Measurements from ENCODE around the gene TUBB3. TPM values are rescaled to one million over a fixed set of nuclear protein-coding genes. Genes with fewer than 3 reads are reported as not detected.

TUBB3 gene
- total and polyA plus RNA-seq, 2 donors (not counting 1 experiment from before 2014, with no cell fraction given): 0.34 to 4.4 TPM

DNA sequence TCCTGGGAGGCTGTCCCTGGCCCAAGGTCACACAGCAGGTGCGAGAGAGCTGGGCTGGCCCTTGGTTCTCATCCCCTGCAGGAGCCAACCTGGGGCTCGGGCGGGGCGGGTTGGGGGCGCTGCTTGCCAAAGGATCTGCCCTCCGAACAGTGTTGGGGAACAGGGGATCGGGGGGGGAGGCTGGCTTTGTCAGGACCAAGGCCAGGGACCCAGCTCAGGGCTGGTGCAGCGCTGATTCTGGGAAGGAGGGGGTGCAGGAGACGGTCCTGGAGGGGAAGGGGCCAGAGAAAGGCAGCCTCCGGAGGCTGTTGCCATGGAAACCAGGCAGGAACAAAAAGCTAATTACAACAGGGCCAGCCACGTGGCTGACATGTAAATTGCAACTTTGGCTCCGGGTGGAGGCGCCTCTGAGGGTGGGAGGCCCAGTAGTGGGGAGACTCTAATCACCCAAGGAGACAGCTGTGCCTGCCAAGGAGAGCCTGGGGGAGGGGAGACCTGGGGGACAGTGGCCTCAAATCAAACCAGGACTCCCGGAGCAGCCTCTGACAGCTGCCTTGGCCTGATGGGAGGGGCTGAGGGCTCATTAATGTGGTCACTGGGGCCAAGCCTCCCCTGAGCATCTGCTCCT is 1.3 kb downstream of the TUBB3 start:
- DNase-seq (peak; percentile 68), ATAC-seq (ENCODE audit: low read depth) (peak; percentile 19)
- Histone ChIP-seq H3K36me3 (replicated peaks in 1 of 2; ENCODE audit: control extremely low read depth in 1 of 2, control insufficient read depth in 1 of 2, extremely low read depth in 1 of 2, insufficient read depth in 2 of 2, low read length in 1 of 2) (no peaks in the 10 kb centered on the region), H3K79me2 (ENCODE audit: control insufficient read depth, insufficient read depth, low read length) (no peaks in the 10 kb centered on the region), H3K4me3 (ENCODE audit: control extremely low read depth in 1 of 5, extremely low read depth in 1 of 5, insufficient read depth in 1 of 5, low read depth in 2 of 5, low read length in 4 of 5) (peak overlapping the region in 3 of 5 experiments; percentile 21 to 39 (median 32)), H3K9ac (ENCODE audit: low read length) (no peak overlapping the region), H3K9me3 (ENCODE audit: control extremely low read depth in 1 of 3, control insufficient read depth in 2 of 3, insufficient read depth in 1 of 3, low read length in 2 of 3) (peaks cover 0 to 56% (median 0%) of the 10 kb centered on the region in 3 donors), H4K20me1 (ENCODE audit: control insufficient read depth, insufficient read depth, low read length, poor library complexity, severe bottlenecking) (peaks cover 34% of the 10 kb centered on the region), H3K4me1 (ENCODE audit: control insufficient read depth in 2 of 2, insufficient read depth in 2 of 2, low read length in 2 of 2) (peaks cover 51 to 54% of the 10 kb centered on the region in 2 donors), H2AFZ (ENCODE audit: insufficient read depth, low read depth, low read length, poor library complexity, severe bottlenecking) (no peak overlapping the region), H3K27me3 (replicated peaks in 1 of 4; ENCODE audit: control extremely low read depth in 1 of 4, control insufficient read depth in 3 of 4, insufficient read depth in 4 of 4, low read length in 3 of 4) (peaks cover 0 to 82% (median 42%) of the 10 kb centered on the region in 4 experiments), H3K4me2 (replicated peaks; ENCODE audit: low read depth, low read length, poor library complexity, severe bottlenecking) (peak overlapping the region; percentile 93), H3K27ac (ENCODE audit: low read length in 2 of 2) (no peak overlapping the region)
- 0% methylated on average over 13 of the region's 14 CpGs for WGBS (ENCODE audit: insufficient coverage)
- peaks cover 22% of the 10 kb centered on the region for H3K27me3 Mint-ChIP-seq
- ChIA-PET CTCF (interaction anchor here (1.3 kb wide), 1 partner anchor 14 kb away, joined by 6 read pairs; no protein-coding TSS in a partner anchor), POLR2A (no interaction called here)
- TF ChIP-seq CTCF (IDR thresholded peaks at IDR 0.05) (no peak), EZH2 (IDR thresholded peaks at IDR 0.05; ENCODE audit: borderline replicate concordance, insufficient read depth, low read depth, low read length, poor library complexity, severe bottlenecking) (no peak)
- no peaks in the 10 kb centered on the region for H3K9me3 Mint-ChIP-seq (ENCODE audit: insufficient read depth)
- H3K4me1 Mint-ChIP-seq: peaks cover 39% of the 10 kb centered on the region
- intact Hi-C loops (cut with micrococcal nuclease): loop anchor here (10.0 kb wide), 1 partner anchor 90 kb away; the partner anchor contains the start of gene DBNDD1
- H3K4me3 Mint-ChIP-seq: peak overlapping the region; percentile 64
- H3K27ac Mint-ChIP-seq: peak overlapping the region; percentile 6

DNA sequence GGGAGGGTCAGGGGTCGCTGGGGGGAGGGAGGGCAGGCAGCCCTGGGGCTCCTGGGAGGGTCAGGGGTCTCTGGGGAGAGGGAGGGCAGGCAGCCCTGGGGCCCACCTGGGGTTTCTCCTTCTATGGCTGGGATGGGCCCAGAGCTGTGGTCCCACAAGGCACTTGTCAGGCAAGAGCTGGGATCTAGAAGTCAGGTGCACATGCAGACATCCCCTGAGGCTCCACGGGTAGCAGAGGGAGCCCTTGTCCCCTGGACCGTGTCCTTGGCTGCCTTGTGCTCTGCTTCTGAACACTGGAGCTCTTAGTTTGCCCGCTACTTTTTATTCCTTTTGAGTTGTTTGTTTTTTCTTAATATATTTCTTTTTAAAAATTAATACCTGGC is 1.8 kb downstream of the TUBB3 start:
- peak overlapping the region; percentile 93 for H3K4me2 ChIP-seq (replicated peaks; ENCODE audit: low read depth, low read length, poor library complexity, severe bottlenecking)
- H3K9me3 ChIP-seq (ENCODE audit: control extremely low read depth in 1 of 3, control insufficient read depth in 2 of 3, insufficient read depth in 1 of 3, low read length in 2 of 3): peaks cover 0 to 59% (median 0%) of the 10 kb centered on the region in 3 donors
- H3K36me3 ChIP-seq (replicated peaks in 1 of 2; ENCODE audit: control extremely low read depth in 1 of 2, control insufficient read depth in 1 of 2, extremely low read depth in 1 of 2, insufficient read depth in 2 of 2, low read length in 1 of 2): no peaks in the 10 kb centered on the region
- Mint-ChIP-seq H3K27me3 (peaks cover 21% of the 10 kb centered on the region), H3K4me3 (peak overlapping the region; percentile 32), H3K4me1 (peaks cover 37% of the 10 kb centered on the region), H3K9me3 (ENCODE audit: insufficient read depth) (no peaks in the 10 kb centered on the region), H3K27ac (no peak overlapping the region)
- 0% methylated on average over 3 of the region's 4 CpGs for WGBS (ENCODE audit: insufficient coverage)
- no peak overlapping the region for H3K27ac ChIP-seq (ENCODE audit: low read length in 2 of 2)
- intact Hi-C loops (cut with micrococcal nuclease): loop anchor here (10.0 kb wide), 1 partner anchor 90 kb away; the partner anchor contains the start of gene DBNDD1
- H3K4me3 ChIP-seq (ENCODE audit: control extremely low read depth in 1 of 5, extremely low read depth in 1 of 5, insufficient read depth in 1 of 5, low read depth in 2 of 5, low read length in 4 of 5): no peak overlapping the region
- TF ChIP-seq CTCF (IDR thresholded peaks at IDR 0.05) (no peak), EZH2 (IDR thresholded peaks at IDR 0.05; ENCODE audit: borderline replicate concordance, insufficient read depth, low read depth, low read length, poor library complexity, severe bottlenecking) (no peak)
- peaks cover 34% of the 10 kb centered on the region for H4K20me1 ChIP-seq (ENCODE audit: control insufficient read depth, insufficient read depth, low read length, poor library complexity, severe bottlenecking)
- peaks cover 0 to 82% (median 41%) of the 10 kb centered on the region in 4 experiments for H3K27me3 ChIP-seq (replicated peaks in 1 of 4; ENCODE audit: control extremely low read depth in 1 of 4, control insufficient read depth in 3 of 4, insufficient read depth in 4 of 4, low read length in 3 of 4)
- no peak overlapping the region for H2AFZ ChIP-seq (ENCODE audit: insufficient read depth, low read depth, low read length, poor library complexity, severe bottlenecking)
- H3K79me2 ChIP-seq (ENCODE audit: control insufficient read depth, insufficient read depth, low read length): no peaks in the 10 kb centered on the region
- CTCF ChIA-PET: interaction anchor here (1.3 kb wide), 1 partner anchor 15 kb away, joined by 6 read pairs; no protein-coding TSS in a partner anchor
- DNase-seq (no peak), ATAC-seq (ENCODE audit: low read depth) (no peak)
- H3K9ac ChIP-seq (ENCODE audit: low read length): no peak overlapping the region
- H3K4me1 ChIP-seq (ENCODE audit: control insufficient read depth in 2 of 2, insufficient read depth in 2 of 2, low read length in 2 of 2): peaks cover 51 to 54% of the 10 kb centered on the region in 2 donors
- POLR2A ChIA-PET: no interaction called here

All from B cell (primary cell).